Measurements from ENCODE around the gene SPACA6. TPM values are rescaled to one million over a fixed set of nuclear protein-coding genes. Genes with fewer than 3 reads are reported as not detected.
A peak's percentile ranks its signal among the peaks of the same experiment; 100 is the strongest.

The SPACA6 gene
- total RNA-seq, 1 donor: 5.3 TPM

- no peak for TF ChIP-seq CTCF (IDR thresholded peaks at IDR 0.05; ENCODE audit: insufficient read depth, low read length)
- no peak overlapping the region for H3K4me3 ChIP-seq (ENCODE audit: low read depth, low read length)
- DNase-seq (ENCODE audit: low read depth): no peak
These were observed 38.3 kb upstream of the SPACA6 start for GRCh38 chr19:51654783-51655182.

GRCh38 chr19:51660975-51661600 is 32.0 kb upstream of the SPACA6 start:
- peak; percentile 75 for TF ChIP-seq CTCF (IDR thresholded peaks at IDR 0.05; ENCODE audit: insufficient read depth, low read length)
- DNase-seq (ENCODE audit: low read depth): peak; percentile 84
- H3K4me3 ChIP-seq (ENCODE audit: low read depth, low read length): no peak overlapping the region

- DNase-seq (ENCODE audit: low read depth): no peak
- no peak overlapping the region for H3K4me3 ChIP-seq (ENCODE audit: low read depth, low read length)
- no peak for TF ChIP-seq CTCF (IDR thresholded peaks at IDR 0.05; ENCODE audit: insufficient read depth, low read length)
These were observed 29.5 kb upstream of the SPACA6 start for GRCh38 chr19:51663650-51664049.

- H3K4me3 ChIP-seq (ENCODE audit: low read depth, low read length): no peak overlapping the region
- DNase-seq (ENCODE audit: low read depth): no peak
- no peak for TF ChIP-seq CTCF (IDR thresholded peaks at IDR 0.05; ENCODE audit: insufficient read depth, low read length)
These were observed 29.0 kb upstream of the SPACA6 start for GRCh38 chr19:51664131-51664530.

GRCh38 chr19:51664997-51665396 is 28.1 kb upstream of the SPACA6 start:
- DNase-seq (ENCODE audit: low read depth): peak; percentile 12
- TF ChIP-seq CTCF (IDR thresholded peaks at IDR 0.05; ENCODE audit: insufficient read depth, low read length): peak; percentile 52
- no peak overlapping the region for H3K4me3 ChIP-seq (ENCODE audit: low read depth, low read length)

GRCh38 chr19:51668216-51668615 is 24.9 kb upstream of the SPACA6 start:
- TF ChIP-seq CTCF (IDR thresholded peaks at IDR 0.05; ENCODE audit: insufficient read depth, low read length): no peak
- DNase-seq (ENCODE audit: low read depth): no peak
- H3K4me3 ChIP-seq (ENCODE audit: low read depth, low read length): no peak overlapping the region

Data from fibroblast of the aortic adventitia (primary cell).